ENCODE measurements around the gene ZIC2. TPM values are rescaled to one million over a fixed set of nuclear protein-coding genes. Genes with fewer than 3 reads are reported as not detected.

ZIC2 gene
- total RNA-seq, 1 donor from 2014 or later: 52.4 TPM

DNA sequence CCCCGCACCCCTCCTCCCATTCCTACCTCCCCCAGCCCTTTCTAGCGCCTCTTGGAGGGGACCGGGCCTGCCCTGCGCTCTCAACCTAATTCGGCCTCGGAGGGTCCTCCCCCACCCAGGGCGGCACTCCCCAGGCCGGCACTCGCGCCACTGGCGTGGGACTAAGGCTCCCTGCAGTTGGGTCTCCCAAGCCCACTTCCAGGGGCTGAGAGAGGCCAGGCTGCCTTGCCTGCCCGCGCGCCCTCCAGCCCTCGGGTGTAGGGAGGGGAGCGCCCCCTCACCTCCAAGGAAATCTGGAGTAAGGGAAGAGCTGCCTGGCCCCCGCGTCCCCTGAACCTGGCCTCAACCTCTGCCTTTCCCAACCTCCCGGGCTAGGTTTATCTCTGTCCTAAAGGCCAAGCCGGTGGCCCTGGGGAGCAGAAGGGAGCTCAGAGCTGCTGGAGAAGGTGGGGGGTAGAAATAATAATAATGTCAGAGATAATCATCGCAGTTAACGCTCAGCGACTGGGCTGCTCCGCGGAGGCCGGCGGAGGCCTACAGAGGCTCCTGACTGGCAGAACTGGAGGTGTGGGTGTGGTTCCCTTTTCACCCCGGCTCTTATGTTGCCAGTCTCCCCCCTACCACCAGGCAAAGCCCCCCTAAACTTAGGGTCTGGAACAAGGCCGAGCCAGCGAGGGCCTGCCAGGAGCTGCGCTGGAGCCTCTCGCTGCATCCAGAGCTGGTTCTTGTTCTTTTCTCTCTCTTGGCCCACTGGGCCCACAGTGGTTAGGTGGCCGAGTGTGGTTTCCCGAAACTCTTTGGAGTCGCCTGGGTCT, 9.6 kb downstream of the ZIC2 start:
- Histone ChIP-seq H3K4me1 (peaks cover 75% of the 10 kb centered on the region), H3F3A (ENCODE audit: low read depth) (peaks cover 99% of the 10 kb centered on the region), H3K27me3 (peaks cover 89% of the 10 kb centered on the region), H3K36me3 (peaks cover 9% of the 10 kb centered on the region), H3K79me2 (ENCODE audit: low read depth) (peaks cover 41% of the 10 kb centered on the region), H3K9ac (no peak overlapping the region), H3K4me3 (peak overlapping the region; percentile 35), H3K9me3 (ENCODE audit: low read depth) (no peaks in the 10 kb centered on the region), H2AFZ (replicated peaks) (no peak overlapping the region), H4K20me1 (ENCODE audit: low read depth) (peaks cover 90% of the 10 kb centered on the region), H3K27ac (no peak overlapping the region), H3K4me2 (peak overlapping the region; percentile 77)
- TF ChIP-seq CTCF (IDR thresholded peaks at IDR 0.05): peak; percentile 6
- no peak for TF ChIP-seq EZH2phosphoT487 (IDR thresholded peaks at IDR 0.05)
- Mint-ChIP-seq H3K4me1 (peaks cover 85% of the 10 kb centered on the region), H3K9me3 (peaks cover under 1% of the 10 kb centered on the region), H3K27ac (peak overlapping the region; percentile 60), H3K4me3 (peak overlapping the region; percentile 98), H3K27me3 (ENCODE audit: insufficient read depth, low read depth) (peaks cover 30% of the 10 kb centered on the region), H3K36me3 (peaks cover 18% of the 10 kb centered on the region)
- peak; percentile 39 for DNase-seq (ENCODE audit: low spot score)

DNA sequence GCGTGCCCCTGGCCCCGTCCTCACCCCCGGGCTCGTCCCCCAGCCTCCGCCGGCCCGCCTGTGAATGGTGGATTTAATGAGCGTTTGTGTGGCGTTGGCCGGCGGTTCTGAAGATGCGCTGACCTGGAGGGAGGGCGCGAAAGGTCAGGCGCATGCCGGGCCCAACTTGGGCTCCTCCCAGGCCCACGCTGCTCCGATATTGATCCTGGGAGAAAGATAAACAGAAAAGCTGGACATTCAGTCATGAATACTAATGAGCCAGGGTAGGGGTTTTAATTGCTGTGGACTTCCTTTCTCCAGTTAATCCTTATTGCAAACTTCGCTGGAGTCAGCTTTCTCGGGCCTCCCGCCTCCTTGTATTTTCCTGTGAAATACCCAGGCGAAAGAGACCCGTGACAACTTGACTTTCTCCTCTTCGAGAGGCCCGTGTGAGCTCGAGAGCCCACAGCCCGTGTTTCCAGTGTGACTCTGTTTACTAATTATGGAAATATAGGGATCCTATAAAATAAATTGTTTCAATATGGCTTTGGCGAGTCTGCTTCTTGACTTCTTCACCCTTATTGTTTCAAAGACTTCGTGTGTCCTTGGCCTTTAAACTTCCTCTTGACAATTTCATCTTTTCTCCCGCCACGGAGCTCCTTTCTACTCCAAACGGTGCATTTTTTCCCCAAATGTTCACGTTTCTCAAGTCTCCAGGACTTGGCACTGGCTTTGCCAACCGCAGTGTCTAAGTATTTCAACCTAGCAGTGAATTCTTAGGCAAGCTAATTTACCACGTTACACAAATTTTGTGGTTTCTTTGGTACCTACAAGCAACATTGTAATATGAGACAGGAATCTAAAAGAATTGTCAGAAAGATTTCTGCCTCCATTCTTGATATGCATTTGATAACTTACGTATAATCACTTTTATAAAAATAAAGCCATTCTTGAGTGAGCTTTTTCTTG, 10.5 kb downstream of the ZIC2 start:
- peak; percentile 83 for DNase-seq (ENCODE audit: low spot score)
- peak overlapping the region; percentile 60 for H3K27ac Mint-ChIP-seq
- H3K36me3 Mint-ChIP-seq: peaks cover 10% of the 10 kb centered on the region
- peaks cover 86% of the 10 kb centered on the region for H3K4me1 Mint-ChIP-seq
- peak overlapping the region; percentile 77 for H3K4me2 ChIP-seq
- H3K27me3 ChIP-seq: peaks cover 98% of the 10 kb centered on the region
- H3K9ac ChIP-seq: no peak overlapping the region
- H3K4me3 ChIP-seq: peak overlapping the region; percentile 35
- peaks cover 4% of the 10 kb centered on the region for H3K9me3 Mint-ChIP-seq
- peaks cover 76% of the 10 kb centered on the region for H3K4me1 ChIP-seq
- peak; percentile 7 for TF ChIP-seq EZH2phosphoT487 (IDR thresholded peaks at IDR 0.05)
- TF ChIP-seq CTCF (IDR thresholded peaks at IDR 0.05): no peak
- no peak for TF ChIP-seq EZH2 (IDR thresholded peaks at IDR 0.05)
- peaks cover under 1% of the 10 kb centered on the region for H3K36me3 ChIP-seq
- H3K27ac ChIP-seq: no peak overlapping the region
- H3K27me3 Mint-ChIP-seq (ENCODE audit: insufficient read depth, low read depth): peaks cover 35% of the 10 kb centered on the region
- peaks cover 86% of the 10 kb centered on the region for H4K20me1 ChIP-seq (ENCODE audit: low read depth)
- peaks cover 33% of the 10 kb centered on the region for H3K79me2 ChIP-seq (ENCODE audit: low read depth)
- H3F3A ChIP-seq (ENCODE audit: low read depth): peaks cover 99% of the 10 kb centered on the region
- H3K9me3 ChIP-seq (ENCODE audit: low read depth): no peaks in the 10 kb centered on the region
- H3K4me3 Mint-ChIP-seq: peak overlapping the region; percentile 85
- H2AFZ ChIP-seq (replicated peaks): no peak overlapping the region

DNA sequence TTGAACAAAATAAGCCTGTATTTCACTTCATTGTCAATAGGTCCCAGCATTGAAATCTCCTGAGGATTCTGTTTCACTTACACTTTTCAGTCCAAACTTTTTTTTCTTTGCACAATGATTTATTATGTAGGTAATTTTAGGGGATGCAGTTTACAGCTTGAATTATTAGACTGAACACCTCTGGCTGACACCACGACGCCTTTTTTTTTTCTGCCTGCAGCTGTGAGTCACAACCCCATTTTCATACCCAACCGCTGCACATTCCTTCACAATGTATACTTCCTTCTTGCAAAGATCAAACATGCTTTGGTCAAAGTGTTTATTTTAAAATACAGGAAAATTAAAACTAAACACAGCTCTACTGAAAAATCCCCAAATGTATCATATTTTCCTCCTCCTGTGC, 11.4 kb downstream of the ZIC2 start:
- Histone ChIP-seq H3K4me2 (no peak overlapping the region), H3K4me1 (peaks cover 72% of the 10 kb centered on the region), H3K36me3 (no peaks in the 10 kb centered on the region), H3K9ac (no peak overlapping the region), H3K79me2 (ENCODE audit: low read depth) (peaks cover 24% of the 10 kb centered on the region), H3F3A (ENCODE audit: low read depth) (peaks cover 99% of the 10 kb centered on the region), H3K27me3 (peaks cover 100% of the 10 kb centered on the region), H3K9me3 (ENCODE audit: low read depth) (no peaks in the 10 kb centered on the region), H3K27ac (no peak overlapping the region), H4K20me1 (ENCODE audit: low read depth) (peaks cover 77% of the 10 kb centered on the region), H2AFZ (replicated peaks) (no peak overlapping the region), H3K4me3 (no peak overlapping the region)
- no peak for DNase-seq (ENCODE audit: low spot score)
- Mint-ChIP-seq H3K9me3 (peaks cover 4% of the 10 kb centered on the region), H3K4me3 (peak overlapping the region; percentile 49), H3K27ac (no peak overlapping the region), H3K27me3 (ENCODE audit: insufficient read depth, low read depth) (peaks cover 35% of the 10 kb centered on the region), H3K36me3 (peaks cover 3% of the 10 kb centered on the region), H3K4me1 (peaks cover 79% of the 10 kb centered on the region)
- no peak for TF ChIP-seq EZH2phosphoT487 (IDR thresholded peaks at IDR 0.05)
- no peak for TF ChIP-seq CTCF (IDR thresholded peaks at IDR 0.05)
- no peak for TF ChIP-seq EZH2 (IDR thresholded peaks at IDR 0.05)

Data from neural progenitor cell (in vitro differentiated cells).